Loucy (cell line): ENCODE measurements around the gene ELOA.

Experiments
- H2AFZ ChIP-seq: fragments of 200-600 bp; sonication (generic); 2 replicates; pipeline ENCODE4 v1.6.0; 2016; ENCODE audit warnings: antibody characterized with exemption, mild to moderate bottlenecking, low read length, moderate library complexity
- H3F3A ChIP-seq: fragments of 200-600 bp; 2 replicates; pipeline ENCODE4 v1.6.0; 2016; ENCODE audit warnings: antibody characterized with exemption, low read depth, mild to moderate bottlenecking
- H3K27me3 ChIP-seq: fragments of 200-600 bp; sonication (generic); 2 replicates; pipeline ENCODE4 v1.6.1; 2014; ENCODE audit warnings: low read length, mild to moderate bottlenecking; ENCODE audit not compliant: insufficient read depth, poor library complexity, severe bottlenecking
- H3K36me3 ChIP-seq: fragments of 200-600 bp; sonication (generic); 2 replicates; pipeline ENCODE4 v1.6.1; 2016; ENCODE audit warnings: low read length; ENCODE audit not compliant: insufficient read depth
- H3K4me1 ChIP-seq: fragments of 200-600 bp; sonication (generic); 2 replicates; pipeline ENCODE4 v1.5.1; 2014; ENCODE audit warnings: low read length, mild to moderate bottlenecking; ENCODE audit not compliant: insufficient read depth, poor library complexity, severe bottlenecking
- H3K4me2 ChIP-seq: fragments of 200-600 bp; sonication (generic); 2 replicates; pipeline ENCODE4 v1.6.0; 2014; ENCODE audit warnings: antibody characterized with exemption, low read length, low read depth, mild to moderate bottlenecking; ENCODE audit not compliant: poor library complexity, severe bottlenecking
- H3K4me3 ChIP-seq: fragments of 200-600 bp; sonication (generic); 2 replicates; pipeline ENCODE4 v1.5.1; 2014; ENCODE audit warnings: low read length, mild to moderate bottlenecking, mixed read lengths; ENCODE audit not compliant: poor library complexity, severe bottlenecking
- H3K79me2 ChIP-seq: fragments of 200-600 bp; sonication (generic); 2 replicates; pipeline ENCODE4 v1.6.1; 2014; ENCODE audit warnings: low read length; ENCODE audit not compliant: insufficient read depth
- H3K9ac ChIP-seq: fragments of 200-600 bp; sonication (generic); 2 replicates; pipeline ENCODE4 v1.6.0; 2014; ENCODE audit warnings: mild to moderate bottlenecking, low read depth, low read length, moderate library complexity; ENCODE audit not compliant: poor library complexity, severe bottlenecking
- H3K9me2 ChIP-seq: fragments of 200-600 bp; sonication (generic); replicated peaks from 2 replicates; pipeline ENCODE4 v1.6.1; 2016; ENCODE audit warnings: low read depth, low read length, mixed read lengths
- H3K9me3 ChIP-seq: fragments of 200-600 bp; sonication (generic); 2 replicates; pipeline ENCODE4 v1.6.1; 2014; ENCODE audit warnings: mild to moderate bottlenecking, antibody characterized with exemption, low read length, low read depth; ENCODE audit not compliant: insufficient read depth
- H4K20me1 ChIP-seq: fragments of 200-600 bp; sonication (generic); 2 replicates; pipeline ENCODE4 v1.6.0; 2014; ENCODE audit warnings: antibody characterized with exemption, low read length, mild to moderate bottlenecking; ENCODE audit not compliant: insufficient read depth, poor library complexity, severe bottlenecking
- CTCF ChIP-seq: fragments of 200-600 bp; sonication (generic); conservative IDR thresholded peaks from 2 replicates; pipeline ENCODE4 v1.5.1; 2014; ENCODE audit warnings: mild to moderate bottlenecking, antibody characterized with exemption, low read length
- EZH2phosphoT487 ChIP-seq: fragments of 200-600 bp; IDR thresholded peaks from 2 replicates; pipeline ENCODE4 v1.6.1; 2018; ENCODE audit warnings: antibody characterized with exemption, mild to moderate bottlenecking, moderate library complexity, borderline replicate concordance

ELOA gene

GRCh38 chr1:23699280-23700179 lies 43.7 kb upstream of the ELOA start:
- no peaks in the 10 kb centered on the region for H3K9me2 ChIP-seq
- peaks cover 31% of the 10 kb centered on the region for H3K4me1 ChIP-seq
- H4K20me1 ChIP-seq: peaks cover 80% of the 10 kb centered on the region
- TF ChIP-seq EZH2phosphoT487: no peak
- no peak for TF ChIP-seq CTCF
- no peaks in the 10 kb centered on the region for H3F3A ChIP-seq
- H3K9me3 ChIP-seq: no peaks in the 10 kb centered on the region
- peaks cover 75% of the 10 kb centered on the region for H3K79me2 ChIP-seq
- H3K4me3 ChIP-seq: no peak overlapping the region
- H3K27me3 ChIP-seq: no peaks in the 10 kb centered on the region
- peaks cover 83% of the 10 kb centered on the region; the same call in 1 of the 2 replicates for H3K36me3 ChIP-seq
- no peak overlapping the region for H2AFZ ChIP-seq
- no peak overlapping the region for H3K4me2 ChIP-seq
- H3K9ac ChIP-seq: no peak overlapping the region

GRCh38 chr1:23701310-23701709 lies 42.0 kb upstream of the ELOA start:
- H4K20me1 ChIP-seq: peaks cover 63% of the 10 kb centered on the region
- H3K4me3 ChIP-seq: no peak overlapping the region
- no peaks in the 10 kb centered on the region for H3K9me3 ChIP-seq
- H3K9ac ChIP-seq: no peak overlapping the region
- peaks cover 69% of the 10 kb centered on the region; the same call in 1 of the 2 replicates for H3K36me3 ChIP-seq
- H3K79me2 ChIP-seq: peaks cover 58% of the 10 kb centered on the region
- H3K4me2 ChIP-seq: no peak overlapping the region
- H2AFZ ChIP-seq: no peak overlapping the region
- TF ChIP-seq EZH2phosphoT487: no peak
- H3F3A ChIP-seq: no peaks in the 10 kb centered on the region
- peaks cover 14% of the 10 kb centered on the region for H3K4me1 ChIP-seq
- H3K9me2 ChIP-seq: no peaks in the 10 kb centered on the region
- no peaks in the 10 kb centered on the region for H3K27me3 ChIP-seq

GRCh38 chr1:23701996-23702395 lies 41.3 kb upstream of the ELOA start:
- Histone ChIP-seq H4K20me1 (peaks cover 56% of the 10 kb centered on the region), H3F3A (no peaks in the 10 kb centered on the region), H3K79me2 (peaks cover 51% of the 10 kb centered on the region), H3K27me3 (no peaks in the 10 kb centered on the region), H3K9me3 (no peaks in the 10 kb centered on the region), H3K36me3 (peaks cover 62% of the 10 kb centered on the region; the same call in 1 of the 2 replicates), H2AFZ (no peak overlapping the region), H3K9me2 (no peaks in the 10 kb centered on the region), H3K9ac (no peak overlapping the region), H3K4me1 (peaks cover 8% of the 10 kb centered on the region), H3K4me2 (no peak overlapping the region), H3K4me3 (no peak overlapping the region)
- TF ChIP-seq EZH2phosphoT487: no peak
- no peak for TF ChIP-seq CTCF
